ENCODE results near the gene GSX2. TPM values are rescaled to one million over a fixed set of nuclear protein-coding genes. Genes with fewer than 3 reads are reported as not detected.

The GSX2 gene
- total and polyA plus RNA-seq, 4 donors, result not detected

GRCh38 chr4:54066088-54066415 is 33.9 kb upstream of the GSX2 start:
- no peak for ATAC-seq (ENCODE audit: insufficient read depth, low FRiP score)
- peaks cover 0 to 27% (median 10%) of the 10 kb centered on the region in 5 donors for H3K4me1 ChIP-seq (ENCODE audit: control insufficient read depth in 5 of 5, insufficient read depth in 5 of 5, low read length in 5 of 5)
- no peaks in the 10 kb centered on the region for H3K27me3 ChIP-seq (ENCODE audit: control insufficient read depth in 3 of 3, insufficient read depth in 3 of 3, low read length in 2 of 3)
- TF ChIP-seq CTCF (IDR thresholded peaks at IDR 0.05; ENCODE audit: control extremely low read depth, extremely low read depth), result no peak
- H3K27ac ChIP-seq (ENCODE audit: low read depth in 1 of 2, low read length in 1 of 2), result peak overlapping the region; percentile 65 to 71
- no peak overlapping the region for H3K9ac ChIP-seq (ENCODE audit: insufficient read depth in 1 of 2, low read length in 2 of 2)
- peaks cover 0 to 4% (median 0%) of the 10 kb centered on the region in 4 donors for H3K9me3 ChIP-seq (ENCODE audit: control insufficient read depth in 4 of 4, insufficient read depth in 3 of 4, low read length in 3 of 4)
- H3K36me3 ChIP-seq (ENCODE audit: control insufficient read depth in 4 of 4, insufficient read depth in 4 of 4, low read length in 4 of 4), result peaks cover 0 to 3% (median 0%) of the 10 kb centered on the region in 4 donors
- DNase-seq, result no peak
- no peak overlapping the region for H3K4me3 ChIP-seq
- 79 to 82% methylated on average over 2 of the region's 2 CpGs for WGBS, 2 donors

GRCh38 chr4:54066718-54067129 is 33.2 kb upstream of the GSX2 start:
- ATAC-seq (ENCODE audit: insufficient read depth, low FRiP score) (no peak), DNase-seq (no peak)
- 24 to 53% methylated on average over 2 of the region's 2 CpGs for WGBS, 2 donors
- TF ChIP-seq CTCF (IDR thresholded peaks at IDR 0.05; ENCODE audit: control extremely low read depth, extremely low read depth), result no peak
- Histone ChIP-seq H3K9ac (ENCODE audit: insufficient read depth in 1 of 2, low read length in 2 of 2) (no peak overlapping the region), H3K4me1 (ENCODE audit: control insufficient read depth in 5 of 5, insufficient read depth in 5 of 5, low read length in 5 of 5) (peaks cover 0 to 20% (median 10%) of the 10 kb centered on the region in 5 donors), H3K36me3 (ENCODE audit: control insufficient read depth in 4 of 4, insufficient read depth in 4 of 4, low read length in 4 of 4) (peaks cover 0 to 3% (median 0%) of the 10 kb centered on the region in 4 donors), H3K9me3 (ENCODE audit: control insufficient read depth in 4 of 4, insufficient read depth in 3 of 4, low read length in 3 of 4) (peaks cover 0 to 4% (median 0%) of the 10 kb centered on the region in 4 donors), H3K27ac (ENCODE audit: low read depth in 1 of 2, low read length in 1 of 2) (peak overlapping the region; percentile 49 to 65), H3K27me3 (ENCODE audit: control insufficient read depth in 3 of 3, insufficient read depth in 3 of 3, low read length in 2 of 3) (no peaks in the 10 kb centered on the region), H3K4me3 (no peak overlapping the region)

- H3K9ac ChIP-seq (ENCODE audit: insufficient read depth in 1 of 2, low read length in 2 of 2), result no peak overlapping the region
- WGBS, 2 donors, result 60% methylated on average over 5 of the region's 5 CpGs
Measured at GRCh38 chr4:54067166-54067565, 32.8 kb upstream of the GSX2 start.

More at GRCh38 chr4:54067166-54067565, 32.8 kb upstream of the GSX2 start:
- no peak for TF ChIP-seq CTCF (IDR thresholded peaks at IDR 0.05; ENCODE audit: control extremely low read depth, extremely low read depth)
- H3K9me3 ChIP-seq (ENCODE audit: control insufficient read depth in 4 of 4, insufficient read depth in 3 of 4, low read length in 3 of 4), result peaks cover 0 to 4% (median 0%) of the 10 kb centered on the region in 4 donors
- ATAC-seq (ENCODE audit: insufficient read depth, low FRiP score) (no peak), DNase-seq (no peak)
- H3K27ac ChIP-seq (ENCODE audit: low read depth in 1 of 2, low read length in 1 of 2), result peak overlapping the region in 1 of 2 donors; percentile 65
- H3K4me3 ChIP-seq, result no peak overlapping the region
- peaks cover 0 to 17% (median 6%) of the 10 kb centered on the region in 5 donors for H3K4me1 ChIP-seq (ENCODE audit: control insufficient read depth in 5 of 5, insufficient read depth in 5 of 5, low read length in 5 of 5)
- no peaks in the 10 kb centered on the region for H3K27me3 ChIP-seq (ENCODE audit: control insufficient read depth in 3 of 3, insufficient read depth in 3 of 3, low read length in 2 of 3)
- H3K36me3 ChIP-seq (ENCODE audit: control insufficient read depth in 4 of 4, insufficient read depth in 4 of 4, low read length in 4 of 4), result peaks cover 0 to 3% (median 0%) of the 10 kb centered on the region in 4 donors
